NCI-H460 (cell line): ENCODE measurements around the gene TCTN2. TPM values are rescaled to one million over a fixed set of nuclear protein-coding genes. Genes with fewer than 3 reads are reported as not detected.

Source experiments
- DNase-seq: peaks from one replicate; pipeline ENCODE4 v3.0.0-alpha.2; 2016; ENCODE audit warnings: low read depth; ENCODE audit errors: extremely low read depth
- total RNA-seq: library from RNA; depleted of rRNA; stranded (reverse); fragments of >200 nt; shearing (Covaris generic); gene quantifications from 2 replicates; pipeline ENCODE4 v1.2.3, GENCODE V29; 2014

Gene TCTN2
- total RNA-seq, 1 experiment from 2014 or later = 12.7 TPM

GRCh38 chr12:123683964-123684363 lies 13.1 kb downstream of the TCTN2 start:
- no peak for DNase-seq

DNA sequence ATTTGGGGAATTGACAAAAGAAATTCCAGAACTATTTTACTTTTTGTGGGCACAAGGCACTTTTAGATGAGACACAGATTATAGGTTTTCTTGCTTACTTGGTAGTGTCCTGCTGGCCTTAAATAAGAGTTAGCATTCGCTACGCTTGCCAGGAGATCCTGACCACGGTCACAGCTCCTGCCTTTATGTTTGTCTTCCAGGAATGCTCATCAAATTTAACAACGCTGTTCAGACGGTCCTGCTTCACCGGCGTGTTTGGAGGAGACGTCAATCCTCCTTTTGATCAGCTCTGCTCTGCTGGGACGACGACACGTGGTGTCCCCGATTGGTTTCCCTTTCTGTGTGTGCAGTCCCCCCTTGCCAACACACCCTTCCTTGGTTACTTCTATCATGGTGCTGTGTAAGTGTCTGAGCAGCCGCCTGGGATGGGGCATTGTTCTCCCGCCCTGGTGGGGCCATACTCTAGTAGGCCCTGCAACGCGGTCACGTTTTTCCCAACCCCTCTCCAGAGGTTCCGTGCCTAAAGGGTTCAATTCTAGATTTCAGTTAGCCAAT lies 15.8 kb downstream of the TCTN2 start:
- no peak for DNase-seq

DNA sequence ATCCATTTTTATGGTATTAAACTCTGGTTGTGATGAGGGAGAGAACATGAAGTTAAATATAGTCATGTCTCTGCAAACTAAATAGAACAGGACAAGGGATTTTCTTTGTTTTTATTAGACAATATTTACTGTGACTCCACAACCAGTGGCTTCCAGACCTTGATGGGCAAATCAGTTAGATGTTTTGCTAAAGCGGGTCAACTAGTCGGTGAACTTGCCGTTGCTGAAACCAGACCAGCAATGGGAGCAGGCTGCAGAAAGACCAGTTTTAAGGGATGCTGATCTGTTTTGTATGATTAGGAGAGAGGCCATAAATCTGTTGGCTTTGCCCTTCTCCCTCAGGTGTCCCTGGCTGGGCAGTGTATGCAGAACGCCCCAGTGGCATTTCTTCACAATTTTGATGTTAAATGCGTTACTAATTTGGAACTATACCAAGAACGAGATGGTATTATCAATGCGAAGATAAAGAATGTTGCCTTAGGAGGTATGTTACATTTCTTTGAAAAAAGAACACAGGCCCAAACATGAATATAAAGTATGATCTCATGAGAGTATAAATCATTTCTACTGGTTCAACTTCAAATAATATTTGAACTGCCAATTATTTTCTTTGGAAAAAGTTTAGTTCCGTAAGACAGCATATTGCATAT lies 19.4 kb downstream of the TCTN2 start:
- DNase-seq = no peak

- no peak for DNase-seq
These were observed 25.3 kb downstream of the TCTN2 start for GRCh38 chr12:123696207-123696606.

GRCh38 chr12:123696646-123697045 lies 25.7 kb downstream of the TCTN2 start:
- DNase-seq = no peak

DNA sequence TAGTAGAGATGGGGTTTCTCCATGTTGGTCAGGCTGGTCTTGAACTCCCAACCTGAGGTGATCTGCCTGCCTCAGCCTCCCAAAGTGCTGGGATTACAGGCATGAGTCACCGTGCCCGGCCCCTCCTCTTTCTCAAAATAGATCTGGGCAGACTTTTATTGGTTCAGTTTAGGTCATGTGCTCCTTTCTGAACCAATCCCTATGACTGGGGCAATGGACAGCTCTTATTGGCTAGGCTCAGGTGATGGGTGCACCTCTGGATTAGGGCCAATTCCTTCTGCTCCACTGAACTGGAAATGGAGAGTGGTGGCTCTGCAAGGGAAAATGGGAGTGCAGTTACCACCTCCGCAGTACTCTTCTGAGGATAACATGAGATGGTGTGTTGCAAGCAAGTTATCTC lies 35.0 kb downstream of the TCTN2 start:
- no peak for DNase-seq

DNA sequence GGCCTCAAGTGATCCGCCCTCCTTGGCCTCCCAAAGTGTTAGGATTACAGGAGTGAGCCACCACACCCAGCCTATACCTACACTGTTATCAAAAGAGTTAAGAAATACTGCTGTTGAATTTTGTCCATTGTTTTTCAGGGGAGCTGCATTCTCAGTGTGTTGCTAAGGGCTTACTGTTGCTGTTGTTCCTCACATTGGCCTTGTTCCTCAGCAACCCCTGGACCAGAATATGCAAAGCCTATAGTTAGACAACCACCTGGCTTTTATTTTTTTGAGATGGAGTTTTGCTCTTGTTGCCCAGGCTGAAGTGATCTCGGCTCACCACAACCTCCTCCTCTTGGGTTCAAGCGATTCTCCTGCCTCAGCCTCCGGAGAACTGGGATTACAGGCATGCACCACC lies 36.6 kb downstream of the TCTN2 start:
- no peak for DNase-seq

GRCh38 chr12:123712780-123713319 lies 41.9 kb downstream of the TCTN2 start:
- no peak for DNase-seq

DNA sequence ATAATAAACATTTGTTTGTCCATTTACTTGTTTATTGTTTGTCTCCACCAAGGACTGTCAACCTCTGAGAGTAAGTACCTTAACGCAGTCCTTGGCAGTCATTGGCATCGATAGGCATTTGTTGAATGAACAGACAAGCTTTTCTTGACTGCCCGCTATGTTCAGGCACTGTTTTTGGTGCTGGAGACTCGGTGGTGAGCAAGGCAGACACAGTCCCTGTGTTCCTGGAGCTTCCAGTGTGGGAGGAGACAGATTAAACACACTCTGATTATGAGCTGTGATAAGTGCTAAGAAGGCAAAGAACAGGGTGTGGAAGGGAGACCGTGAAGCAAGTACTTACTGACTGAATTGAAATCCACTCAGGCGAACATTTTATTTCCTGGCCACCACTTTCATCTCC lies 42.5 kb downstream of the TCTN2 start:
- no peak for DNase-seq

GRCh38 chr12:123713823-123714585 lies 43.1 kb downstream of the TCTN2 start:
- no peak for DNase-seq

- no peak for DNase-seq
These were observed 44.3 kb downstream of the TCTN2 start for GRCh38 chr12:123715195-123715594.

DNA sequence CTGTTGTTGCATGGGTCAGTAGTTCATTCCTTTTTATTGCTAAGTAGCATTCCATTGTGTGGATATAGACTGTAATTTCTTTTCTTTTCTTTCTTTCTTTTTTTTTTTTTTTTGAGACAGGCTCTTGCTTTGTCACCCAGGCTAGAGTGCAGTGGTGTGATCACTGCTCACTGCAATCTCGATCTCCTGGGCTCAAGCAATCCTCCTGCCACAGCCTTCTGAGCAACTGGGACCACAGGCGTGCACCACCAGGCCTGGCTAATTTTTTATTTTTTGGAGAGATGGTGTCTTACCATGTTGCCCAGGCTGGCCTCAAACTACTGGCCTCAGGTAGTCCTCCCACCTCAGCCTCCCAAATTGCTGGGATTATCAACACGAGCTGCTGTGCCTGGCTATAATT lies 46.4 kb downstream of the TCTN2 start:
- DNase-seq = no peak

DNA sequence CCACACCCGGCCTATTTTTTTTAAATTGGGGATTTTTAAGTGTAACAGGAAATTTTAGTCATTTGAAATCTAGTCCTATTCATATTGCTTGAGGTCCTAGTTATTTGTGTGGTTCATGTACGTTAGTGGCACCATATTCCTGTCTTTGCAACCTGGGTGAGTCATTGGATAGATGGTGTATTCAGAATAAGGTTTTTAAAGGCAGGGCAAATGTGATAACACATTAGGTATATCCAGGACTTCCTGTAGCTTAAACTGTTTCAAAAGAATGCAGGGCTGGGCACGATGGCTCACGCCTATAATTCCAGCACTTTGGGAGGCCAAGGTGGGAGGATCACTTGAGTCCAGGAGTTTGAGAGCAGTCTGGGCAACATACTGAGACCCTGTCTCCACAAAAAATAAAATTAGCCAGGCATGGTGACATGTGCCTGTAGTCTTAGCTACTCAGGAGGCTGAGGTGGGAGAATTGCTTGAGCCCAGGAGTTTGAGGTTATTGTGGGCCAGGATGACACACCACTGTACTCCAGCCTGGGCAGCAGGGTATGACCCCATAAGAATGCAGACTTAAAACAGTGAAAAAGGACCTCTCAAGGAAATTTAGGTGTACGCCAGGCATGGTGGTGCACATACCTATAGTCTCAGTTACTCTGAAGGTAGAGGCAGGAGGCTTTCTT lies 49.4 kb downstream of the TCTN2 start:
- no peak for DNase-seq

- DNase-seq = no peak
These were observed 50.3 kb downstream of the TCTN2 start for GRCh38 chr12:123721245-123721644.

GRCh38 chr12:123723011-123723410 lies 52.1 kb downstream of the TCTN2 start:
- no peak for DNase-seq

DNA sequence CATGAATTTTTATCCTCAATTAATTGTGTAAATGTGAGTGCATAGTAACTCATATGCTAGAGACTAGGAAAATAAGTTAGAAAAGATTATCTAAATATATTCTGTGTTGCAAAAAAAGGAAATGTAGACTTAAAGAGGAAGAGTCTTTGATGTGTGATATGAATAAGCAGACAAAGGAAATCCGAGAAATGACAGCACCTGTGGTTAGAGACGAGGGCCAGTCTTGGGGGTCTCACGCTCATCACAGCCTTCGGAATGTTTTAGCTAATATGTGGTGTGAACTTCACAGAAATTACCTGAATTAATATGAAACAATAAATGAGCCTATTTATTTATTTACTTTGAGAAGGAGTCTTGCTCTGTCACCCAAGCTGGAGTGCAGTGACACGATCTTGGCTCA lies 52.9 kb downstream of the TCTN2 start:
- DNase-seq = no peak

GRCh38 chr12:123726244-123726643 lies 55.3 kb downstream of the TCTN2 start:
- no peak for DNase-seq

DNA sequence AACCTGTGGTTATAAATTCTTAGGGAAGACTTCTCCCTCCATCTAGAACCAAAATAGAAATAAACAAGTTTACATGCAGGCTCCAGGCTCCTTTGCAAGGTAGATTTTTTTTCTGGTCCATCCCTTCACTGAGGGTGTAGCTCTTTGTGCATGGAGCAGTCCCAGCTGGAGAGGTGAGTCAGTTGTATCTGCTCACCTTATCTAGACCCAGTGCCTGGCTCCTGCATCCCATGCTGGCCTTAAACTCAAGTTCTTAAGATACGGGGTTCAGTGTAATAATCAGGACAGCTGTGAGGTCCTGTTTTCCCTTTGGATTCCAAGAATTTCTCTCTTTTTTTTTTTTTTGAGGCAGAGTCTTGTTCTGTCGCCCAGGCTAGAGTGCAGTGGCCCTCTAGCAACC lies 56.0 kb downstream of the TCTN2 start:
- DNase-seq = no peak

DNA sequence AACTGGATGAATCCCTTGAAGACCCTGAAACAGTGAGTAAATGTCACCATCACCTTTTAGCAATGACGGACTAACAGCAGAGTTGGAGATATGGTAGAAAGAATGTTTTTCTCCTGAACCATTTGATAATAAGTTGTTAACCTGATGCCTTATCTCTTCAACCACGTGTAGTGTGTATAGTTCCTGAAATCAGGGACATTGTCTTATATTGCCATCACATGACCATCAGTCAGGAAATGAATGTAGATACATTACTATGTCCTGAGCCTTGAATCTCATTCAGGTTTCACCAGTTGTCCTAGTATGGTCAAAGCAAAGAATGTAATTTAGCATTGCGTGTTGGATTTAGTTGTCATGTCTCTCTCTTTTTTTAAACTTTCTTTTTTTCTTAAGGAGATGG lies 57.0 kb downstream of the TCTN2 start:
- no peak for DNase-seq

DNA sequence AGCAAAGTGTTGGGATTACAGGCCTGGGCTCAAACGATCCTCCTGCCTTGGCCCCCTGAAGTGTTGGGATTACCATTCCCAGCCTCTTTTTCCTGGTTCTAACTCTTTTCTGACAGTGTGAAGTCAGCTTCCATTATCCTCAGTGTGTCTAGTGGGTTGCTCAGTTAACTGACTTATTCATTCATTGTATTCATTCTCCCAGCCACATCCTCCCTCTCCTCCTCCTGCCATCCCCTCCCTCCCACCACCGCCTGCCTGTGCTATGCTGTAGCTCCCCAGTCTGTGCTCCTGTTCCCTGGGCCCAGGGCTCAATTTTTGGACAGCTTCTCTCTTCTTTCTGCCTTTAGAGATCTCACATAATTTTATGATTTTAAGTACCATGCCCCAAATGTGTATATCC lies 60.7 kb downstream of the TCTN2 start:
- DNase-seq = no peak

DNA sequence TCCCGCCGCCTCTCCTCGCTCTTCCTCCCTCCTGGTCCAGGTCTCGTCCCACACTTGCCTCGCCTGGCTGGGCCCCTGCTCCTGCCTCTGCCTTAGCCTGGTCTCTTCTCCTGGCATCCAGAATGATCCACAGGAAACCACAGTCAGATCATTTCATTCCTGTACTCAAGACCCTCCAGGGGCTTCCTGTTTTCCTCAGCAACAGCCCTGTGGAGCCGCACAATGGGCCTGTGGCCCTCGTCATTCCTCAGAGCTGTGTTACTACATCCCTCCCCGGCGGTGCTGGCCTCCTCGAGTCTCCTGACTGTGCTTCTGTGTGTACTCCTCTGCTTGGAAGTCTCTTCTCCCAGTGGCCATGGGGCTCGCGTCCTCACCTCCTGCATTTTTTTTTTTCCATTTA lies 61.3 kb downstream of the TCTN2 start:
- no peak for DNase-seq
